Measurements from ENCODE around the gene FAM120B.
A peak's percentile ranks its signal among the peaks of the same experiment; 100 is the strongest.

FAM120B gene

GRCh38 chr6:170285482-170285881, 21.1 kb upstream of the FAM120B start:
- TF ChIP-seq CTCF (IDR thresholded peaks at IDR 0.05; ENCODE audit: insufficient read depth, low read length, missing control alignments), result no peak
- ChIA-PET CTCF (no interaction called here), POLR2A (no interaction called here)
- no peak for DNase-seq (ENCODE audit: low read depth, low spot score)
- no peak overlapping the region for H3K4me3 ChIP-seq (ENCODE audit: low read depth, low read length)

GRCh38 chr6:170286246-170286933, 20.2 kb upstream of the FAM120B start:
- ChIA-PET POLR2A (no interaction called here), CTCF (interaction anchor here (1.0 kb wide), 1 partner anchor 496 kb away, joined by 4 read pairs; no protein-coding TSS in a partner anchor)
- H3K4me3 ChIP-seq (ENCODE audit: low read depth, low read length), result no peak overlapping the region
- no peak for TF ChIP-seq CTCF (IDR thresholded peaks at IDR 0.05; ENCODE audit: insufficient read depth, low read length, missing control alignments)
- DNase-seq (ENCODE audit: low read depth, low spot score), result no peak

- no peak for TF ChIP-seq CTCF (IDR thresholded peaks at IDR 0.05; ENCODE audit: insufficient read depth, low read length, missing control alignments)
- CTCF ChIA-PET, result interaction anchor here (1.0 kb wide), 1 partner anchor 497 kb away, joined by 4 read pairs; no protein-coding TSS in a partner anchor
- POLR2A ChIA-PET, result no interaction called here
- DNase-seq (ENCODE audit: low read depth, low spot score), result no peak
- no peak overlapping the region for H3K4me3 ChIP-seq (ENCODE audit: low read depth, low read length)
Observed at GRCh38 chr6:170286934-170287265, 19.7 kb upstream of the FAM120B start.

- no peak for DNase-seq (ENCODE audit: low read depth, low spot score)
- TF ChIP-seq CTCF (IDR thresholded peaks at IDR 0.05; ENCODE audit: insufficient read depth, low read length, missing control alignments), result no peak
- CTCF ChIA-PET, result interaction anchor here (1.0 kb wide), 1 partner anchor 497 kb away, joined by 4 read pairs; no protein-coding TSS in a partner anchor
- no peak overlapping the region for H3K4me3 ChIP-seq (ENCODE audit: low read depth, low read length)
- POLR2A ChIA-PET, result no interaction called here
Observed at GRCh38 chr6:170287371-170287876, 19.1 kb upstream of the FAM120B start.

- DNase-seq (ENCODE audit: low read depth, low spot score), result no peak
- ChIA-PET POLR2A (no interaction called here), CTCF (no interaction called here)
- no peak for TF ChIP-seq CTCF (IDR thresholded peaks at IDR 0.05; ENCODE audit: insufficient read depth, low read length, missing control alignments)
- H3K4me3 ChIP-seq (ENCODE audit: low read depth, low read length), result no peak overlapping the region
Observed at GRCh38 chr6:170288091-170288631, 18.4 kb upstream of the FAM120B start.

- ChIA-PET CTCF (no interaction called here), POLR2A (no interaction called here)
- TF ChIP-seq CTCF (IDR thresholded peaks at IDR 0.05; ENCODE audit: insufficient read depth, low read length, missing control alignments), result no peak
- H3K4me3 ChIP-seq (ENCODE audit: low read depth, low read length), result peak overlapping the region; percentile 15
- no peak for DNase-seq (ENCODE audit: low read depth, low spot score)
Observed at GRCh38 chr6:170288852-170289179, 17.7 kb upstream of the FAM120B start.
